ENCODE data around the gene RPL6. TPM values are rescaled to one million over a fixed set of nuclear protein-coding genes. Genes with fewer than 3 reads are reported as not detected.
"Not testable (repeated sequence)": the region's sequence is repeated elsewhere in the genome, so short reads cannot be mapped to it uniquely, and the experiment has no call there.

Gene RPL6
- total RNA-seq, 2 donors from 2014 or later = 544 to 908 TPM

DNA sequence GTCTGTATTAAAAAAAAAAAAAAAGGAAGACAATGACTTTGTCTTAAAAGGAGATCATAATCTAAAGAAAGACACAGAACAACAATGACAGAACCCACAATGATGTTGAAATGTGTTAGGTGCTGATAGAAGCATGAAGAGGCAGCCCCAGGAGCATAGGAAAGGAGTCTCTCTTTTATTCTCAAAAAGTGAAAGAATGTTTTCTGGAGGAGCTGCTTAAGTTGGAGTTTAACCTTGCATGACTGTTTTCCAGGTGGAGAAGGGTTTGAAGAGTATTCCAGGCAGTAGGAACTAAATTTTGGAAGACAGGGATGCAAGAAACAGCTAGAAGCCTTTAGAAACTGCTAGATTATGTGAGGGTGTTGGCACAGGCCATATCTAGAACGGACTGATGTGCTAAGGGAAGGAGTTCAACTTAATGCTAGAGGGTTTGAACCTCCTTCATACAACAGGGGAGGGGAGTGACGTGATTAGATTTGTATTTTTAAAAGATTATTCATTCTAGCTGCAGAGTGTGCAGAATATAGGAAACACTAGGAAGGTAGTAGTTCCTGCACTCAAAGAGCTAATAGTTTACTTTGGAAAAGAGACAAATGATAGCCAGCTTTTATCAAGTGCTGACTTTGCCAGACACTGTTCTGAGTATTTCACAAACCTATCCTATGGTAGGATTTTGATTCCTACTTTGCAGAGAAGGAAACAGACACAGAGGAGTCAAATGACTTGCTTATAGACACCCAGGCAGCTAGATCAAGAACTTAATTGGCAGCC is 4.6 kb upstream of the RPL6 start:
- no peak for DNase-seq (ENCODE audit: low spot score)
- H3K4me3 ChIP-seq = no peak overlapping the region
- H3K4me1 ChIP-seq (ENCODE audit: control insufficient read depth in 1 of 2, low read depth in 2 of 2) = peaks cover 0 to 8% of the 10 kb centered on the region in 2 donors
- TF ChIP-seq CTCF (IDR thresholded peaks at IDR 0.05) = no peak
- H3K36me3 ChIP-seq = no peaks in the 10 kb centered on the region
- H3K9me3 ChIP-seq = no peaks in the 10 kb centered on the region
- no peaks in the 10 kb centered on the region for H3K27me3 ChIP-seq (replicated peaks; ENCODE audit: insufficient read depth)
- no peak overlapping the region for H3K27ac ChIP-seq
- no peak for ATAC-seq (ENCODE audit: insufficient number of reproducible peaks, low FRiP score, low read depth)

DNA sequence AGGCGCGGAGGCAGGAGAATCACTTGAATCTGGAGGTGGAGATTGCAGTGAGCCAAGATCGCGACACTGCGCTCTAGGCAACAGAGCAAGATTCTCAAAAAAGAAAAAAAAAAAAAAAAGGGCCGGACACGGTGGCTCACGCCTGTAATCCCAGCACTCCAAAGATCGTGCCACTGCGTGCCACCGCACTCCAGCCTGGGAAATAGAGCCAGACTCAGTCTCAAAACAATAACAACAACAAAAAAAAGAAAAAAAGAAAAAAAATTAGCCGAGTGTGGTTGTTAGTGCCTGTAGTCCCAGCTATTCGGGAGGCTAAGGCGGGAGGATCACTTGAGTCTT is 470 bp upstream of the RPL6 start:
- no peak overlapping the region for H3K4me3 ChIP-seq
- H3K9me3 ChIP-seq = no peaks in the 10 kb centered on the region
- no peak overlapping the region for H3K27ac ChIP-seq
- peaks cover 9 to 19% of the 10 kb centered on the region in 2 donors for H3K4me1 ChIP-seq (ENCODE audit: control insufficient read depth in 1 of 2, low read depth in 2 of 2)
- DNase-seq (ENCODE audit: low spot score) = no peak
- ATAC-seq (ENCODE audit: insufficient number of reproducible peaks, low FRiP score, low read depth) = no peak
- peaks cover 26% of the 10 kb centered on the region for H3K36me3 ChIP-seq
- no peak for TF ChIP-seq CTCF (IDR thresholded peaks at IDR 0.05)
- no peaks in the 10 kb centered on the region for H3K27me3 ChIP-seq (replicated peaks; ENCODE audit: insufficient read depth)

GRCh38 chr12:112408621-112409020 is 784 bp downstream of the RPL6 start:
- Histone ChIP-seq H3K27ac (peak overlapping the region; percentile 76 to 93), H3K4me3 (peak overlapping the region; percentile 74), H3K4me1 (ENCODE audit: control insufficient read depth in 1 of 2, low read depth in 2 of 2) (peaks cover 9 to 19% of the 10 kb centered on the region in 2 donors), H3K27me3 (replicated peaks; ENCODE audit: insufficient read depth) (no peaks in the 10 kb centered on the region), H3K9me3 (no peaks in the 10 kb centered on the region), H3K36me3 (peaks cover 30% of the 10 kb centered on the region)
- no peak for TF ChIP-seq CTCF (IDR thresholded peaks at IDR 0.05)
- no peak for DNase-seq (ENCODE audit: low spot score)
- ATAC-seq (ENCODE audit: insufficient number of reproducible peaks, low FRiP score, low read depth) = no peak

DNA sequence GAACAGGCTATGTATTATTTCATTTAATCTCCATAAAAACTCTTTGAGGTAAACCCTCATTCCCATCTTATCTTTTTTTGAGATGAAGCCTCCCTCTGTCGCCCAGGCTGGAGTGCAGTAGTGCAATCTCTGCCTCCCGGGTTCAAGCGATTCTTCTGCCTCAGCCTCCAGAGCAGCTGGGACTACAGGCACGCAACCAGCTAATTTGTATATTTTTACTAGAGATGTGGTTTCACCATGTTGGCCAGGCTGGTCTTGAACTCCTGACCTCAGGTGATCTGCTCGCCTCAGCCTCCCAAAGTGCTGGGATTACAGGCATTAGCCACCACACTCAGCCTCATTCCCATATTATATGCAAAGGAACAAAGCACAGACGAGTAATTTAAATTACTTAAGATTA is 1.7 kb downstream of the RPL6 start:
- H3K4me3 ChIP-seq; DNase-seq (ENCODE audit: low spot score); H3K9me3 ChIP-seq; ATAC-seq (ENCODE audit: insufficient number of reproducible peaks, low FRiP score, low read depth); H3K27ac ChIP-seq; H3K27me3 ChIP-seq (replicated peaks; ENCODE audit: insufficient read depth): not testable (repeated sequence)
- peaks cover 9 to 19% of the 10 kb centered on the region in 2 donors for H3K4me1 ChIP-seq (ENCODE audit: control insufficient read depth in 1 of 2, low read depth in 2 of 2)
- peaks cover 30% of the 10 kb centered on the region for H3K36me3 ChIP-seq

GRCh38 chr12:112406519-112407488 is 2.6 kb downstream of the RPL6 start:
- no peaks in the 10 kb centered on the region for H3K27me3 ChIP-seq (replicated peaks; ENCODE audit: insufficient read depth)
- DNase-seq (ENCODE audit: low spot score) = no peak
- peaks cover 30% of the 10 kb centered on the region for H3K36me3 ChIP-seq
- TF ChIP-seq CTCF (IDR thresholded peaks at IDR 0.05) = no peak
- no peak overlapping the region for H3K4me3 ChIP-seq
- no peak overlapping the region for H3K27ac ChIP-seq
- peaks cover 9 to 19% of the 10 kb centered on the region in 2 donors for H3K4me1 ChIP-seq (ENCODE audit: control insufficient read depth in 1 of 2, low read depth in 2 of 2)
- no peaks in the 10 kb centered on the region for H3K9me3 ChIP-seq
- ATAC-seq (ENCODE audit: insufficient number of reproducible peaks, low FRiP score, low read depth) = no peak
